CD4-positive, alpha-beta T cell treated with Interleukin-1 beta for 1 hour (primary cell): ENCODE data around the gene GIMAP6.
"Not testable (repeated sequence)": the region's sequence is repeated elsewhere in the genome, so short reads cannot be mapped to it uniquely, and the experiment has no call there.

ENCODE experiments used
- DNase-seq, 2 donors: peaks; one replicate each; pipeline ENCODE4 v3.0.0-alpha.2; 2020 to 2022

The GIMAP6 gene

GRCh38 chr7:150645259-150646020 lies 13.3 kb upstream of the GIMAP6 start:
- no peak for DNase-seq

- no peak for DNase-seq
These were observed 10.7 kb upstream of the GIMAP6 start for GRCh38 chr7:150642926-150643325.

GRCh38 chr7:150641854-150642253 lies 9.7 kb upstream of the GIMAP6 start:
- DNase-seq = no peak

GRCh38 chr7:150633926-150634325 lies 1.7 kb upstream of the GIMAP6 start:
- DNase-seq = no peak

- peak; percentile 17 to 40 for DNase-seq
These were observed 930 bp downstream of the GIMAP6 start for GRCh38 chr7:150631084-150631826.

GRCh38 chr7:150629347-150629746 lies 2.8 kb downstream of the GIMAP6 start:
- DNase-seq = no peak

- DNase-seq = no peak
These were observed 4.2 kb downstream of the GIMAP6 start for GRCh38 chr7:150627959-150628358.

- DNase-seq = no peak
These were observed 5.5 kb downstream of the GIMAP6 start for GRCh38 chr7:150626696-150627095.

GRCh38 chr7:150621376-150621775 lies 10.8 kb downstream of the GIMAP6 start:
- DNase-seq = no peak

- DNase-seq = no peak
These were observed 11.4 kb downstream of the GIMAP6 start for GRCh38 chr7:150620617-150621371.

GRCh38 chr7:150620061-150620460 lies 12.1 kb downstream of the GIMAP6 start:
- no peak for DNase-seq

- not testable (repeated sequence) for DNase-seq
These were observed 16.9 kb downstream of the GIMAP6 start for GRCh38 chr7:150615221-150615755.

GRCh38 chr7:150614426-150614825 lies 17.8 kb downstream of the GIMAP6 start:
- DNase-seq = not testable (repeated sequence)

- no peak for DNase-seq
These were observed 18.3 kb downstream of the GIMAP6 start for GRCh38 chr7:150613880-150614279.

- DNase-seq = no peak
These were observed 19.3 kb downstream of the GIMAP6 start for GRCh38 chr7:150612925-150613324.

GRCh38 chr7:150610233-150610632 lies 22.0 kb downstream of the GIMAP6 start:
- DNase-seq = no peak

- peak in 1 of 2 donors; percentile 17 for DNase-seq
These were observed 28.6 kb downstream of the GIMAP6 start for GRCh38 chr7:150603600-150603999.

- DNase-seq = no peak
These were observed 36.8 kb downstream of the GIMAP6 start for GRCh38 chr7:150595361-150595760.

- DNase-seq = no peak
These were observed 37.4 kb downstream of the GIMAP6 start for GRCh38 chr7:150594805-150595204.

GRCh38 chr7:150587551-150587950 lies 44.6 kb downstream of the GIMAP6 start:
- no peak for DNase-seq

- no peak for DNase-seq
These were observed 45.4 kb downstream of the GIMAP6 start for GRCh38 chr7:150586785-150587152.

GRCh38 chr7:150586068-150586784 lies 46.0 kb downstream of the GIMAP6 start:
- peak in 1 of 2 donors; percentile 13 for DNase-seq

- no peak for DNase-seq
These were observed 47.0 kb downstream of the GIMAP6 start for GRCh38 chr7:150585199-150585598.
